NB4 (cell line): ENCODE results near the gene ERBB3.

Source experiments
- DNase-seq: peaks from one replicate; pipeline ENCODE4 v3.0.0; 2010; ENCODE audit warnings: low read depth
- H3K4me3 ChIP-seq: one replicate; pipeline ENCODE4 v1.5.1; 2011; ENCODE audit warnings: mild to moderate bottlenecking, low read depth, low read length, moderate library complexity
- CTCF ChIP-seq: IDR thresholded peaks from one replicate; pipeline ENCODE4 v1.5.1; 2012; ENCODE audit warnings: low read depth, low read length
- MAX ChIP-seq: IDR thresholded peaks from 2 replicates; pipeline ENCODE4 v1.6.1; 2011; ENCODE audit warnings: low read depth, low read length
- MYC ChIP-seq: IDR thresholded peaks from 2 replicates; pipeline ENCODE4 v1.6.1; 2011; ENCODE audit warnings: low read depth, low read length
- POLR2A ChIP-seq: IDR thresholded peaks from 2 replicates; pipeline ENCODE4 v1.6.1; 2011; ENCODE audit warnings: mild to moderate bottlenecking; ENCODE audit not compliant: insufficient read length; ENCODE audit errors: extremely low read depth

The ERBB3 gene

GRCh38 chr12:56130876-56131275 lies 50.9 kb downstream of the ERBB3 start:
- TF ChIP-seq MAX = no peak
- no peak for TF ChIP-seq CTCF
- no peak for TF ChIP-seq POLR2A
- no peak for TF ChIP-seq MYC
- DNase-seq = no peak
- H3K4me3 ChIP-seq = no peak overlapping the region

- no peak overlapping the region for H3K4me3 ChIP-seq
- DNase-seq = no peak
- TF ChIP-seq CTCF = no peak
- TF ChIP-seq MAX = no peak
- TF ChIP-seq POLR2A = no peak
- no peak for TF ChIP-seq MYC
Observed at GRCh38 chr12:56134897-56135296, 54.9 kb downstream of the ERBB3 start.

- no peak for DNase-seq
- no peak for TF ChIP-seq MAX
- no peak for TF ChIP-seq CTCF
- TF ChIP-seq MYC = no peak
- TF ChIP-seq POLR2A = no peak
- H3K4me3 ChIP-seq = no peak overlapping the region
Observed at GRCh38 chr12:56137853-56138571, 58.0 kb downstream of the ERBB3 start.

- no peak for TF ChIP-seq POLR2A
- H3K4me3 ChIP-seq = no peak overlapping the region
- DNase-seq = no peak
Observed at GRCh38 chr12:56141946-56142784, 62.2 kb downstream of the ERBB3 start.

- H3K4me3 ChIP-seq = no peak overlapping the region
Observed at GRCh38 chr12:56143217-56143616, 63.3 kb downstream of the ERBB3 start.

GRCh38 chr12:56143870-56144269 lies 63.9 kb downstream of the ERBB3 start:
- H3K4me3 ChIP-seq = no peak overlapping the region
- TF ChIP-seq MYC (no peak), CTCF (no peak), MAX (no peak), POLR2A (no peak)
- no peak for DNase-seq

More at GRCh38 chr12:56143217-56143616, 63.3 kb downstream of the ERBB3 start:
- DNase-seq = no peak
- no peak for TF ChIP-seq MAX
